K562 (cell line): ENCODE measurements around the gene KATNAL1. TPM values are rescaled to one million over a fixed set of nuclear protein-coding genes. Genes with fewer than 3 reads are reported as not detected.

ENCODE experiments used
- ATAC-seq: fragments of 200-7000 bp; cut with Tn5 transposase; 3 replicates; pipeline ENCODE4 v1.9.1; 2020; ENCODE audit warnings: moderate library complexity
- BruUV-seq: library from RNA; stranded (reverse); fragments of 400-500 nt; replicated peaks from 2 replicates; lab custom pipeline; 2021; lab: Mats Ljungman, UMichigan
- CTCF ChIA-PET: fragments of 300-600 bp; formaldehyde crosslinking; extraction: SDS; loops from one replicate; lab custom pipeline; 2021; ENCODE audit warnings: low intra/inter-chr PET ratio; lab: Yijun Ruan, JAX
- POLR2A ChIA-PET: fragments of 300-600, 350-650 bp; sonication (Branson Sonifier 250); formaldehyde crosslinking; extraction: SDS; loops from one replicate; lab custom pipeline; 2021; ENCODE audit warnings: antibody characterized with exemption, inconsistent platforms; lab: Yijun Ruan, JAX
- DNase-seq, 4 experiments: peaks; one replicate each; pipeline versions ENCODE4 v3.0.0 to v3.0.0-alpha.2; 2011 to 2018; ENCODE audit warnings: low spot score in 3 of 4, mixed read lengths in 3 of 4; ENCODE audit errors: extremely low read depth in 1 of 4
- FAIRE-seq: peaks from 2 replicates; lab custom pipeline; 2011; peaks lifted over from hg19 to GRCh38; lab: Jason Lieb, UNC
- H2AFZ ChIP-seq: 2 replicates; pipeline ENCODE4 v1.6.0; 2011; ENCODE audit warnings: low read depth, low read length, control low read depth, inconsistent platforms
- H3K27ac ChIP-seq: fragments of 200-600 bp; 3 replicates; pipeline ENCODE4 v1.8.0; 2011; ENCODE audit warnings: low read depth, mild to moderate bottlenecking, control low read depth, inconsistent platforms, low read length, moderate library complexity, mixed read lengths; ENCODE audit errors: extremely low read depth
- H3K27me3 ChIP-seq, 2 experiments: fragments of 300-600 bp in 1 of 2; 2 replicates in 1 of 2; 3 replicates in 1 of 2; pipeline versions ENCODE4 v1.6.0 to v1.8.0; 2011; ENCODE audit warnings: inconsistent platforms in 2 of 2, low read length in 2 of 2, mild to moderate bottlenecking in 1 of 2, mixed read lengths in 1 of 2, moderate library complexity in 1 of 2; ENCODE audit not compliant: control insufficient read depth in 2 of 2, insufficient read depth in 2 of 2
- H3K36me3 ChIP-seq: fragments of 300-600 bp; 3 replicates; pipeline ENCODE4 v1.8.0; 2011; ENCODE audit warnings: mild to moderate bottlenecking, low read length, inconsistent platforms; ENCODE audit not compliant: control insufficient read depth, insufficient read depth
- H3K4me1 ChIP-seq, 2 experiments: fragments of 200-600 bp in 1 of 2; replicated peaks in 1 of 2; 2 replicates in 1 of 2; 3 replicates in 1 of 2; pipeline versions ENCODE4 v1.5.1 to v1.8.0; 2011; ENCODE audit warnings: inconsistent platforms in 2 of 2, low read length in 2 of 2, mild to moderate bottlenecking in 1 of 2, mixed read lengths in 1 of 2, moderate library complexity in 1 of 2; ENCODE audit not compliant: control insufficient read depth in 2 of 2, insufficient read depth in 2 of 2
- H3K4me2 ChIP-seq: 2 replicates; pipeline ENCODE4 v1.6.1; 2011; ENCODE audit warnings: low read length, control low read depth, inconsistent platforms, mixed read lengths; ENCODE audit not compliant: insufficient read depth
- H3K4me3 ChIP-seq: fragments of 200-600 bp; sonication (generic), shearing (Covaris generic); 2 replicates; pipeline ENCODE4 v1.5.1; 2016; ENCODE audit warnings: control low read depth, inconsistent platforms
- H3K79me2 ChIP-seq: fragments of 200-600 bp; 3 replicates; pipeline ENCODE4 v1.8.0; 2011; ENCODE audit warnings: low read length, inconsistent platforms; ENCODE audit not compliant: control insufficient read depth, insufficient read depth
- H3K9ac ChIP-seq, 2 experiments: 2 replicates each; pipeline versions ENCODE4 v1.6.0 to v1.6.1; 2011; ENCODE audit warnings: low read depth in 2 of 2, low read length in 2 of 2, control low read depth in 1 of 2, inconsistent platforms in 1 of 2, mild to moderate bottlenecking in 1 of 2, mixed read lengths in 1 of 2; ENCODE audit not compliant: insufficient read depth in 1 of 2
- H3K9me1 ChIP-seq: one replicate; pipeline ENCODE4 v1.6.0; 2011; ENCODE audit warnings: inconsistent platforms, mild to moderate bottlenecking, low read length, moderate library complexity; ENCODE audit not compliant: control insufficient read depth, insufficient read depth
- H3K9me3 ChIP-seq: replicated peaks from 2 replicates; pipeline ENCODE4 v1.5.1; 2011; ENCODE audit warnings: low read depth, low read length, inconsistent platforms; ENCODE audit not compliant: control insufficient read depth, insufficient read depth
- H4K20me1 ChIP-seq: replicated peaks from 2 replicates; pipeline ENCODE4 v1.6.1; 2011; ENCODE audit warnings: low read length, inconsistent platforms, mixed read lengths; ENCODE audit not compliant: control insufficient read depth, insufficient read depth
- CCAR2 ChIP-seq: fragments of 200-400 bp; formaldehyde crosslinking; IDR thresholded peaks from 2 replicates; pipeline ENCODE4 v1.6.1; 2017; ENCODE audit warnings: mild to moderate bottlenecking, low read depth, low read length
- EHMT2 ChIP-seq: fragments of 450-650 bp; IDR thresholded peaks from 2 replicates; pipeline ENCODE4 v1.6.1; 2018; ENCODE audit warnings: antibody characterized with exemption
- ELF4 ChIP-seq: fragments of 450-650 bp; formaldehyde crosslinking; IDR thresholded peaks from 2 replicates; pipeline ENCODE4 v1.4.0; 2022; ENCODE audit warnings: missing genetic modification characterization
- HBP1 ChIP-seq: fragments of 450-650 bp; formaldehyde crosslinking; IDR thresholded peaks from 2 replicates; pipeline ENCODE4 v1.4.0; 2022; ENCODE audit warnings: missing genetic modification characterization
- HDAC3 ChIP-seq: fragments of 450-650 bp; IDR thresholded peaks from 2 replicates; pipeline ENCODE4 v1.6.1; 2018; ENCODE audit warnings: borderline replicate concordance, mild to moderate bottlenecking, moderate library complexity; ENCODE audit not compliant: partially characterized antibody
- KLF6 ChIP-seq: fragments of 250-450 bp; sonication (Bioruptor Pico); IDR thresholded peaks from 2 replicates; pipeline ENCODE4 v1.4.0; 2020; ENCODE audit warnings: mild to moderate bottlenecking, moderate library complexity, borderline replicate concordance
- MEF2A ChIP-seq: IDR thresholded peaks from 2 replicates; pipeline ENCODE4 v1.6.1; 2011; ENCODE audit warnings: low read depth, mild to moderate bottlenecking, low read length, moderate library complexity; ENCODE audit not compliant: control insufficient read depth
- MYC ChIP-seq, 2 experiments: fragments of 250-450 bp in 1 of 2; sonication (Bioruptor Pico) in 1 of 2; IDR thresholded peaks; 2 replicates each; pipeline versions ENCODE4 v1.5.1 to v1.6.1; 2012 to 2021; ENCODE audit warnings: low read depth in 2 of 2, borderline replicate concordance in 1 of 2, improper control_type of control experiment in 1 of 2, low read length in 1 of 2, mild to moderate bottlenecking in 1 of 2, moderate library complexity in 1 of 2
- NCOR1 ChIP-seq: fragments of 450-650 bp; IDR thresholded peaks from 2 replicates; pipeline ENCODE4 v1.6.1; 2016; ENCODE audit warnings: mild to moderate bottlenecking, moderate library complexity
- NFE2L1 ChIP-seq: fragments of 450-650 bp; IDR thresholded peaks from 2 replicates; pipeline ENCODE4 v1.6.1; 2016; ENCODE audit warnings: missing genetic modification characterization, low read depth, mild to moderate bottlenecking, missing compliant biosample characterization, moderate library complexity, borderline replicate concordance
- NONO ChIP-seq, 2 experiments: fragments of 200-400 bp in 1 of 2; fragments of 450-650 bp in 1 of 2; formaldehyde crosslinking in 1 of 2; IDR thresholded peaks; 2 replicates each; pipeline ENCODE4 v1.6.1; 2017; ENCODE audit warnings: low read depth in 2 of 2, mild to moderate bottlenecking in 2 of 2, moderate library complexity in 2 of 2, low read length in 1 of 2
- POLR3A ChIP-seq: IDR thresholded peaks from 2 replicates; pipeline ENCODE4 v1.6.1; 2011; ENCODE audit warnings: borderline replicate concordance, mild to moderate bottlenecking, moderate library complexity; ENCODE audit not compliant: insufficient read length, insufficient read depth; ENCODE audit errors: extremely low read depth
- SIN3A ChIP-seq, 2 experiments: fragments of 150-350 bp in 1 of 2; IDR thresholded peaks; 2 replicates each; pipeline ENCODE4 v1.6.1; 2011 to 2016; ENCODE audit warnings: borderline replicate concordance in 2 of 2, low read depth in 2 of 2, low read length in 2 of 2, mild to moderate bottlenecking in 2 of 2, moderate library complexity in 2 of 2; ENCODE audit not compliant: control insufficient read depth in 1 of 2
- TAL1 ChIP-seq: fragments of 450-650 bp; IDR thresholded peaks from 2 replicates; pipeline ENCODE4 v1.6.1; 2016; ENCODE audit warnings: mild to moderate bottlenecking
- TCF3 ChIP-seq: sonication (generic); formaldehyde crosslinking; IDR thresholded peaks from 2 replicates; pipeline ENCODE4 v1.4.0; 2020; ENCODE audit warnings: mild to moderate bottlenecking, missing genetic modification reagents
- TGIF2 ChIP-seq: sonication (generic); formaldehyde crosslinking; IDR thresholded peaks from 2 replicates; pipeline ENCODE4 v1.8.1; 2022; ENCODE audit warnings: mild to moderate bottlenecking, missing genetic modification reagents, moderate library complexity
- ZNF431 ChIP-seq: sonication (generic); formaldehyde crosslinking; IDR thresholded peaks from 2 replicates; pipeline ENCODE4 v1.8.0; 2022; ENCODE audit warnings: mild to moderate bottlenecking, missing genetic modification reagents
- ZNF561 ChIP-seq: fragments of 450-650 bp; formaldehyde crosslinking; conservative IDR thresholded peaks from 2 replicates; pipeline ENCODE4 v1.4.0; 2020; ENCODE audit warnings: mild to moderate bottlenecking, moderate library complexity
- ZNF696 ChIP-seq: fragments of 250-450 bp; sonication (Bioruptor Pico); conservative IDR thresholded peaks from 2 replicates; pipeline ENCODE4 v1.4.0; 2020; ENCODE audit warnings: mild to moderate bottlenecking, moderate library complexity
- ZNF764 ChIP-seq: fragments of 250-450 bp; sonication (Bioruptor Pico); IDR thresholded peaks from 2 replicates; pipeline ENCODE4 v1.4.0; 2020; ENCODE audit warnings: low read depth, mild to moderate bottlenecking, moderate library complexity
- WGBS: fragments of 100-300 bp; shearing (Covaris generic); methylation state at CpG from one replicate; pipeline ENCODE4 v1.1.6; 2016; ENCODE audit warnings: low coverage, mixed read lengths; ENCODE audit not compliant: insufficient coverage; ENCODE audit errors: missing lambda C conversion rate; 5-methylcytosine and 5-hydroxymethylcytosine counted together
- in situ Hi-C: fragments of 300-500 bp; cut with MboI; formaldehyde crosslinking; loops from 4 replicates; pipeline ENCODE4 v1.15.0; 2018; ENCODE audit warnings: inconsistent platforms, mixed read lengths
- intact Hi-C: fragments of 100-400 bp; cut with micrococcal nuclease; formaldehyde crosslinking; loops from 2 replicates; pipeline ENCODE4 v1.14.2; 2022
- polyA plus RNA-seq, 8 experiments: library from polyadenylated mRNA; depleted of rRNA in 4 of 8; stranded (reverse) in 5 of 8; unstranded in 3 of 8; fragments of >200 nt; fragmentation: Nextera tagmentation in 2 of 8; fragmentation: Illumina TruSeq in 1 of 8; extraction: Ambion mirVana in 2 of 8; extraction: Trizol in 1 of 8; gene quantifications; 2 replicates each; pipeline versions ENCODE4 v1.2.1 to v1.2.3, GENCODE V29; 2011 to 2014; ENCODE audit warnings: inconsistent platforms in 1 of 8, missing spikeins in 1 of 8
- total RNA-seq, 7 experiments: library from RNA; depleted of rRNA in 6 of 7; stranded (reverse); fragments of >200 nt in 6 of 7; fragmentation: Illumina TruSeq in 2 of 7; extraction: Trizol in 2 of 7; gene quantifications; 2 replicates each; pipeline versions ENCODE4 v1.2.1 to v1.2.3, GENCODE V29; 2011 to 2021; ENCODE audit warnings: low replicate concordance in 1 of 7
- TF ChIP-seq, protein P1 (sequence below): fragments of 450-650 bp; formaldehyde crosslinking; IDR thresholded peaks from 2 replicates; pipeline ENCODE4 v1.4.0; 2020; ENCODE audit warnings: mild to moderate bottlenecking, moderate library complexity

The KATNAL1 gene
- total and polyA plus RNA-seq, 9 of the 15 experiments (the other 6 are each of a cell fraction or from before 2014, with no cell fraction given): 2.5 to 8.2 (median 5.5) TPM

- in situ Hi-C loops: loop anchor here (25.0 kb wide), 1 partner anchor 202 kb away; no protein-coding TSS in a partner anchor
- CTCF ChIA-PET: no interaction called here
- no TSS peak for BruUV-seq
- TF ChIP-seq NCOR1 (0 out of 2 replicates have a peak, but pooled peaks have one; percentile 29), TGIF2 (CRISPR knock-in tag) (no peak), ELF4 (CRISPR knock-in tag) (no peak), NONO (IDR thresholded peaks at IDR 0.05; ENCODE audit: low read depth in 2 of 2, low read length in 1 of 2) (no peak), MEF2A (no peak), ZNF696 (CRISPR knock-in tag) (no peak), ZNF764 (CRISPR knock-in tag) (no peak), ZNF561 (CRISPR knock-in tag) (no peak), TCF3 (CRISPR knock-in tag) (peak; percentile 52; the same call in 1 of the 2 replicates), NFE2L1 (no peak), SIN3A (IDR thresholded peaks at IDR 0.05; ENCODE audit: borderline replicate concordance in 2 of 2, control insufficient read depth in 1 of 2, low read depth in 2 of 2, low read length in 2 of 2) (no peak), KLF6 (no peak), EHMT2 (no peak), TAL1 (peak; percentile 33; the same call in 1 of the 2 replicates), ZNF431 (CRISPR knock-in tag) (no peak), CCAR2 (no peak), POLR3A (no peak), HBP1 (CRISPR knock-in tag) (no peak), HDAC3 (no peak), MYC (IDR thresholded peaks at IDR 0.05; ENCODE audit: low read depth, low read length) (no peak), MYC (CRISPR knock-in tag; IDR thresholded peaks at IDR 0.05; ENCODE audit: borderline replicate concordance, low read depth) (no peak)
- TF ChIP-seq, protein P1, sequence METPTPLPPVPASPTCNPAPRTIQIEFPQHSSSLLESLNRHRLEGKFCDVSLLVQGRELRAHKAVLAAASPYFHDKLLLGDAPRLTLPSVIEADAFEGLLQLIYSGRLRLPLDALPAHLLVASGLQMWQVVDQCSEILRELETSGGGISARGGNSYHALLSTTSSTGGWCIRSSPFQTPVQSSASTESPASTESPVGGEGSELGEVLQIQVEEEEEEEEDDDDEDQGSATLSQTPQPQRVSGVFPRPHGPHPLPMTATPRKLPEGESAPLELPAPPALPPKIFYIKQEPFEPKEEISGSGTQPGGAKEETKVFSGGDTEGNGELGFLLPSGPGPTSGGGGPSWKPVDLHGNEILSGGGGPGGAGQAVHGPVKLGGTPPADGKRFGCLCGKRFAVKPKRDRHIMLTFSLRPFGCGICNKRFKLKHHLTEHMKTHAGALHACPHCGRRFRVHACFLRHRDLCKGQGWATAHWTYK (CRISPR knock-in tag): no peak
Measured at GRCh38 chr13:30338952-30339351, 31.6 kb upstream of the KATNAL1 start.

More at GRCh38 chr13:30338952-30339351, 31.6 kb upstream of the KATNAL1 start:
- Histone ChIP-seq H3K79me2 (no peaks in the 10 kb centered on the region), H3K27ac (no peak overlapping the region), H3K9ac (no peak overlapping the region), H3K9me1 (no peaks in the 10 kb centered on the region), H3K4me1 (peaks cover 25 to 43% of the 10 kb centered on the region in 2 experiments; a peak in 4 of 5 replicates), H3K36me3 (no peaks in the 10 kb centered on the region), H3K27me3 (no peaks in the 10 kb centered on the region), H2AFZ (no peak overlapping the region), H3K4me3 (no peak overlapping the region), H3K9me3 (no peaks in the 10 kb centered on the region), H3K4me2 (no peak overlapping the region; the same call in 1 of the 2 replicates), H4K20me1 (no peaks in the 10 kb centered on the region)
- peak in 1 of 4 experiments; percentile 7 for DNase-seq
- no peak for FAIRE-seq
- ATAC-seq: no peak
- intact Hi-C loops: loop anchor here (5.0 kb wide), 1 partner anchor 207 kb away; no protein-coding TSS in a partner anchor
- WGBS: 11% methylated on average over 3 of the region's 3 CpGs
- POLR2A ChIA-PET: no interaction called here
